IPS DF 6.9 (cell line): ENCODE data around the gene OVOL2.
"Not testable (repeated sequence)": the region's sequence is repeated elsewhere in the genome, so short reads cannot be mapped to it uniquely, and the experiment has no call there.

Experiments
- DNase-seq: peaks from one replicate; pipeline ENCODE4 v3.0.0-alpha.2; 2013; ENCODE audit warnings: low read depth, low spot score
- H3K27ac ChIP-seq: one replicate; pipeline ENCODE4 v1.5.1; 2013; ENCODE audit warnings: low read length, control low read depth
- H3K27me3 ChIP-seq: 2 replicates; pipeline ENCODE4 v1.6.1; 2013; ENCODE audit warnings: mild to moderate bottlenecking, low read length; ENCODE audit not compliant: control insufficient read depth, insufficient read depth
- H3K36me3 ChIP-seq: 2 replicates; pipeline ENCODE4 v1.6.1; 2013; ENCODE audit warnings: low read length; ENCODE audit not compliant: control insufficient read depth, insufficient read depth
- H3K4me1 ChIP-seq: 2 replicates; pipeline ENCODE4 v1.6.1; 2013; ENCODE audit warnings: low read length; ENCODE audit not compliant: control insufficient read depth, insufficient read depth
- H3K4me3 ChIP-seq: 2 replicates; pipeline ENCODE4 v1.5.1; 2013; ENCODE audit warnings: mild to moderate bottlenecking, low read length
- H3K9me3 ChIP-seq: 2 replicates; pipeline ENCODE4 v1.6.1; 2013; ENCODE audit warnings: low read length, inconsistent platforms; ENCODE audit not compliant: control insufficient read depth, insufficient read depth
- WGBS: extraction: QIAGEN DNeasy Blood & Tissue Kit; methylation state at CpG from one replicate; pipeline ENCODE4 v1.1.7; 2013; ENCODE audit warnings: mixed read lengths, missing lambda C conversion rate; ENCODE audit not compliant: insufficient read length, insufficient coverage; 5-methylcytosine and 5-hydroxymethylcytosine counted together

OVOL2 gene

GRCh38 chr20:18039063-18039462 is 18.7 kb downstream of the OVOL2 start:
- H3K9me3 ChIP-seq, result no peaks in the 10 kb centered on the region
- no peaks in the 10 kb centered on the region for H3K27me3 ChIP-seq
- H3K27ac ChIP-seq, result no peak overlapping the region
- 0 out of 2 replicates have a peak, but pooled peaks cover 2% of the 10 kb centered on the region for H3K36me3 ChIP-seq
- no CpG with 5 or more reads among the region's 5 CpGs for whole genome bisulfite sequencing
- no peak for DNase-seq
- no peaks in the 10 kb centered on the region; the same call in 1 of the 2 replicates for H3K4me1 ChIP-seq
- no peak overlapping the region for H3K4me3 ChIP-seq

GRCh38 chr20:18034039-18034438 is 23.7 kb downstream of the OVOL2 start:
- no peak overlapping the region for H3K27ac ChIP-seq
- WGBS, result no CpG with 5 or more reads among the region's 5 CpGs
- no peaks in the 10 kb centered on the region for H3K9me3 ChIP-seq
- H3K36me3 ChIP-seq, result no peaks in the 10 kb centered on the region
- no peak overlapping the region for H3K4me3 ChIP-seq
- DNase-seq, result no peak
- no peaks in the 10 kb centered on the region for H3K27me3 ChIP-seq
- no peaks in the 10 kb centered on the region for H3K4me1 ChIP-seq

- no peak for DNase-seq
- H3K27me3 ChIP-seq, result no peaks in the 10 kb centered on the region
- no peaks in the 10 kb centered on the region for H3K9me3 ChIP-seq
- no peaks in the 10 kb centered on the region for H3K36me3 ChIP-seq
- no peaks in the 10 kb centered on the region for H3K4me1 ChIP-seq
- no peak overlapping the region for H3K27ac ChIP-seq
- H3K4me3 ChIP-seq, result no peak overlapping the region
- no CpG with 5 or more reads among the region's 17 CpGs for WGBS
These were observed 24.5 kb downstream of the OVOL2 start for GRCh38 chr20:18032977-18033892.

DNA sequence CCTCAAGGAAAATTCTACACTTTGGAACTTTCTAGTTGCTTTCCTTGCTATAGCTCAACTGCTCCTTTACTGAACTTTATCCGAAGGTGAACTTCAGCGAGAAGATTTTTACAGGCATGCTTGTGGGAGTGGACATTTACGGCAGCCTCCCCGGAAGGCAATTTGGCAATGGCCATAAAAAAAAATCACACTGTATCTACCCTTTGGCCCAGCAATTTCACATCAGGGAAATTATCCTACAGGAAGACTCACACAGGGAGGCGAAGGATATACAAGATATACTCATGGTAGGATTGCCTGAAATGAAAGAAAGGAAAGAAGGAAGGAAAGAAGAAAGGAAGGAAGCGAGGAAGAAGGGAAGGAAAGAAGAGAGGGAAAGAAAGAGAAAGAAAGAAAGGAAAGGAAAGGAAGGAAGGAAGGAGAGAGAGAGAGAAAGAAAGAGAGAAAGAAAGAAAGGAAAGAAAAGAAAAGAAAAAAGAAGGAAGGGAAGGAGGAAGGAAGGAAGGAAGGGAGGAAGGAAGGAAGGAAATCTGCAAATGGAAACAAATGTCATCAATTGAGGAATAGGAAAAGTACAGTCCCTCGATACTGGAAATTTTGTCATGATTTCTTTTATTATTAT is 25.7 kb downstream of the OVOL2 start:
- Histone ChIP-seq H3K4me1 (no peaks in the 10 kb centered on the region), H3K27me3 (no peaks in the 10 kb centered on the region), H3K27ac (no peak overlapping the region), H3K4me3 (no peak overlapping the region), H3K36me3 (no peaks in the 10 kb centered on the region), H3K9me3 (no peaks in the 10 kb centered on the region)
- WGBS, result 100% methylated on average over 1 of the region's 7 CpGs
- DNase-seq, result no peak

DNA sequence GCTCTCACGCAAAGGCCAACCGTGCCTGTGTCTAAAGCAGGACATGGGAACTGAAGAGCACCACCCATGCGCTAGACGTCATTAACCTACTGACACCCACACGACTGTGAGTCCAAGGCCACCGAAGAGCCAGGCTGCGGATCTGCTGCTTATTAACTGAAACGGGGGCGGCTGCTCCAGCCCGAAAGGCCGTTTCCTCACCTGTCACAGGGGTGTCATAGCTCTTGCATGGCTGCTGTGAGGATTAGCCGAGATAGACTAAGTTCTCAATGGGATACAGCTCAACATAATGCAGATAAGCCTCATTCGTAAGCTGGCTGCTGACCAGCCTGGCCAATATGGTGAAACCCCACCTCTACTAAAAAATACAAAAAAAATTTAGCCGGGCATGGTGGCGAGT is 26.7 kb downstream of the OVOL2 start:
- Histone ChIP-seq H3K27ac (no peak overlapping the region), H3K4me1 (no peaks in the 10 kb centered on the region; the same call in 1 of the 2 replicates), H3K4me3 (no peak overlapping the region), H3K27me3 (no peaks in the 10 kb centered on the region), H3K9me3 (no peaks in the 10 kb centered on the region), H3K36me3 (no peaks in the 10 kb centered on the region)
- WGBS, result no CpG with 5 or more reads among the region's 15 CpGs
- no peak for DNase-seq

DNA sequence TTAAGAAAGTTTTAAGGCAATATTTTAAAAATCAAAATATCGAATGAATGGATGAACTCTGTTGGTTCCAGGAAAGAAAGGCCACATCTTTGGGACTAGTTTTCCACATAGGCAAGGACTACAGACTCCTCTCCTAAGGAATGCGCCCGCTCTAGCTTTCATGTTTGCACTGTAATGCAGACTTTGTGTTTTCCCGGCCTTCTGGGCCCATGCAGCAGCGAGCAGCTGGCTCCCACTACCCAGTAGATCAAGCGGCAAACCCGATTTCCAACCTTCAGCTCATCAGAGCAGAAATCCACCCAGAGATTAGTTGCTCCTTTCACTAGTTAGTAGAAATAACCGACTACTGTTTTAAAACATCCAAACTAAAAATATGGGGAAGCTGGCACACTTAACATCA is 27.7 kb downstream of the OVOL2 start:
- DNase-seq, result no peak
- no peaks in the 10 kb centered on the region for H3K36me3 ChIP-seq
- H3K27me3 ChIP-seq, result no peaks in the 10 kb centered on the region
- no CpG with 5 or more reads among the region's 8 CpGs for WGBS
- no peaks in the 10 kb centered on the region for H3K9me3 ChIP-seq
- no peak overlapping the region for H3K4me3 ChIP-seq
- no peak overlapping the region for H3K27ac ChIP-seq
- no peaks in the 10 kb centered on the region; the same call in 1 of the 2 replicates for H3K4me1 ChIP-seq

- not testable (repeated sequence) for DNase-seq, H3K27ac ChIP-seq, H3K4me1 ChIP-seq, H3K9me3 ChIP-seq, H3K27me3 ChIP-seq, H3K4me3 ChIP-seq
- no CpG with 5 or more reads among the region's 7 CpGs for WGBS
- peaks cover 14% of the 10 kb centered on the region; the same call in 1 of the 2 replicates for H3K36me3 ChIP-seq
These were observed 30.7 kb downstream of the OVOL2 start for GRCh38 chr20:18027011-18027410.

- Histone ChIP-seq H3K36me3 (peaks cover 18% of the 10 kb centered on the region; the same call in 1 of the 2 replicates), H3K4me1 (no peaks in the 10 kb centered on the region; the same call in 1 of the 2 replicates), H3K27me3 (no peaks in the 10 kb centered on the region; the same call in 1 of the 2 replicates), H3K4me3 (no peak overlapping the region), H3K27ac (no peak overlapping the region), H3K9me3 (no peaks in the 10 kb centered on the region)
- no peak for DNase-seq
- no CpG with 5 or more reads among the region's 15 CpGs for WGBS
These were observed 33.0 kb downstream of the OVOL2 start for GRCh38 chr20:18024606-18025127.

DNA sequence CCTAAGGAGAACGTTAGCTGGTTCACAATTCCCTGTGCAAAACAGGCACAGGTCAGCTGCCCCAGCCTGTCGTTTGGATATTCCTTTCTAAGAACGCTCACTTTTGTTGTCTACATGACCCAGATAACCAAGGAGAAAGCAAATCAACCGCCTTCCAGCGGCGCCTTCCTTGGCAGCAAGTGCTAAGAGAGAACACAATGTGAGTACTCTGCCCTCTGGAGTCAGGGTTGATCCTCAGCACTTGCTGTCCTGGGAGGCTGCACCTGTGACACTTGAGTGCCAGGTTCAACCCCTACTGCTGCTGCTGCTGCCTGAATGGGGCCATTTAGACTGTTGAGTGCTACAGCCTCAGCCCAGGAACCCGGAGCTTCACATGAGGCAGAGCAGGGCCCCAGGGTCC is 36.8 kb downstream of the OVOL2 start:
- H3K4me3 ChIP-seq, result no peak overlapping the region
- no CpG with 5 or more reads among the region's 7 CpGs for WGBS

GRCh38 chr20:18019068-18019467 is 38.6 kb downstream of the OVOL2 start:
- no CpG with 5 or more reads among the region's 1 CpG for WGBS
- no peaks in the 10 kb centered on the region for H3K9me3 ChIP-seq
- H3K36me3 ChIP-seq, result peaks cover 18% of the 10 kb centered on the region; the same call in 1 of the 2 replicates
- H3K27ac ChIP-seq, result no peak overlapping the region
- no peaks in the 10 kb centered on the region for H3K4me1 ChIP-seq
- no peak overlapping the region for H3K4me3 ChIP-seq
- H3K27me3 ChIP-seq, result no peaks in the 10 kb centered on the region; the same call in 1 of the 2 replicates
- DNase-seq, result no peak

More for the DNA sequence above, 36.8 kb downstream of the OVOL2 start:
- no peaks in the 10 kb centered on the region for H3K9me3 ChIP-seq
- peaks cover 18% of the 10 kb centered on the region; the same call in 1 of the 2 replicates for H3K36me3 ChIP-seq
- no peak overlapping the region for H3K27ac ChIP-seq
- no peaks in the 10 kb centered on the region for H3K4me1 ChIP-seq
- no peaks in the 10 kb centered on the region; the same call in 1 of the 2 replicates for H3K27me3 ChIP-seq
- DNase-seq, result no peak
